GM08714 (cell line): ENCODE data around the gene APOL6.
"Not testable (repeated sequence)": the region's sequence is repeated elsewhere in the genome, so short reads cannot be mapped to it uniquely, and the experiment has no call there.

Experiments used
- H3K4me3 ChIP-seq: fragments of 200-500 bp; sonication (Bioruptor generic); 2 replicates; pipeline ENCODE4 v1.5.1; 2014; ENCODE audit warnings: mild to moderate bottlenecking, low read length, inconsistent platforms
- ZNF274 ChIP-seq: IDR thresholded peaks from 2 replicates; pipeline ENCODE4 v1.6.1; 2012; ENCODE audit warnings: mild to moderate bottlenecking, low read depth, low read length

APOL6 gene

GRCh38 chr22:35611200-35611890 lies 36.9 kb upstream of the APOL6 start:
- no peak for TF ChIP-seq ZNF274
- H3K4me3 ChIP-seq, result no peak overlapping the region

GRCh38 chr22:35611891-35612576 lies 36.2 kb upstream of the APOL6 start:
- no peak overlapping the region for H3K4me3 ChIP-seq
- TF ChIP-seq ZNF274, result no peak

- no peak overlapping the region for H3K4me3 ChIP-seq
- TF ChIP-seq ZNF274, result no peak
Observed at GRCh38 chr22:35612903-35613302, 35.3 kb upstream of the APOL6 start.

- H3K4me3 ChIP-seq, result no peak overlapping the region
- no peak for TF ChIP-seq ZNF274
Observed at GRCh38 chr22:35614404-35614803, 33.8 kb upstream of the APOL6 start.

- no peak overlapping the region for H3K4me3 ChIP-seq
- no peak for TF ChIP-seq ZNF274
Observed at GRCh38 chr22:35615156-35615555, 33.1 kb upstream of the APOL6 start.

GRCh38 chr22:35616043-35616442 lies 32.2 kb upstream of the APOL6 start:
- H3K4me3 ChIP-seq, result no peak overlapping the region
- TF ChIP-seq ZNF274, result no peak

GRCh38 chr22:35617137-35617755 lies 31.0 kb upstream of the APOL6 start, which contains the start of gene MB:
Gene MB, minus strand, starts transcription at chr22:35617329. Its CDS starts 72 bp downstream, at chr22:35617257.
- H3K4me3 ChIP-seq, result no peak within 1 kb of the TSS
- TF ChIP-seq ZNF274, result no peak

GRCh38 chr22:35618427-35619223 lies 29.6 kb upstream of the APOL6 start:
- no peak overlapping the region for H3K4me3 ChIP-seq
- TF ChIP-seq ZNF274, result no peak

GRCh38 chr22:35619336-35620094 lies 28.7 kb upstream of the APOL6 start:
- H3K4me3 ChIP-seq, result no peak overlapping the region
- no peak for TF ChIP-seq ZNF274

- no peak overlapping the region for H3K4me3 ChIP-seq
- no peak for TF ChIP-seq ZNF274
Observed at GRCh38 chr22:35620624-35621251, 27.5 kb upstream of the APOL6 start.

GRCh38 chr22:35621451-35621850 lies 26.8 kb upstream of the APOL6 start:
- no peak overlapping the region for H3K4me3 ChIP-seq
- no peak for TF ChIP-seq ZNF274

GRCh38 chr22:35622191-35622913 lies 25.9 kb upstream of the APOL6 start:
- H3K4me3 ChIP-seq, result no peak overlapping the region
- no peak for TF ChIP-seq ZNF274

GRCh38 chr22:35623885-35624284 lies 24.4 kb upstream of the APOL6 start:
- not testable (repeated sequence) for H3K4me3 ChIP-seq

GRCh38 chr22:35624547-35624946 lies 23.7 kb upstream of the APOL6 start:
- no peak for TF ChIP-seq ZNF274
- H3K4me3 ChIP-seq, result no peak overlapping the region
